Bronchial epithelial cell (primary cell): ENCODE data around the gene RSL24D1. TPM values are rescaled to one million over a fixed set of nuclear protein-coding genes. Genes with fewer than 3 reads are reported as not detected.
A peak's percentile ranks its signal among the peaks of the same experiment; 100 is the strongest.

ENCODE experiments used
- DNase-seq: peaks from one replicate; pipeline ENCODE4 v3.0.0-alpha.2; 2010; ENCODE audit warnings: low read depth
- FAIRE-seq: peaks from 2 replicates; lab custom pipeline; 2011; peaks lifted over from hg19 to GRCh38; lab: Jason Lieb, UNC
- H3K27me3 ChIP-seq: 2 replicates; pipeline ENCODE4 v1.5.1; 2011; ENCODE audit warnings: low read length; ENCODE audit not compliant: control insufficient read depth, insufficient read depth
- H3K36me3 ChIP-seq: 2 replicates; pipeline ENCODE4 v1.5.1; 2011; ENCODE audit warnings: low read length; ENCODE audit not compliant: control insufficient read depth, insufficient read depth
- H3K4me3 ChIP-seq: 2 replicates; pipeline ENCODE4 v1.5.1; 2011; ENCODE audit warnings: mild to moderate bottlenecking, low read depth, low read length, control low read depth
- total RNA-seq: library from RNA; depleted of rRNA; stranded (reverse); fragments of >200 nt; gene quantifications from 2 replicates; pipeline ENCODE4 v1.2.1, GENCODE V29; 2014
- TF ChIP-seq, protein P1 (sequence below): IDR thresholded peaks from 2 replicates; pipeline ENCODE4 v1.5.1; 2011; ENCODE audit warnings: mild to moderate bottlenecking, moderate library complexity, low read length, control low read depth, inconsistent platforms; ENCODE audit not compliant: insufficient read depth, severe bottlenecking

Gene RSL24D1
- total RNA-seq, 1 donor from 2014 or later = 174 TPM

DNA sequence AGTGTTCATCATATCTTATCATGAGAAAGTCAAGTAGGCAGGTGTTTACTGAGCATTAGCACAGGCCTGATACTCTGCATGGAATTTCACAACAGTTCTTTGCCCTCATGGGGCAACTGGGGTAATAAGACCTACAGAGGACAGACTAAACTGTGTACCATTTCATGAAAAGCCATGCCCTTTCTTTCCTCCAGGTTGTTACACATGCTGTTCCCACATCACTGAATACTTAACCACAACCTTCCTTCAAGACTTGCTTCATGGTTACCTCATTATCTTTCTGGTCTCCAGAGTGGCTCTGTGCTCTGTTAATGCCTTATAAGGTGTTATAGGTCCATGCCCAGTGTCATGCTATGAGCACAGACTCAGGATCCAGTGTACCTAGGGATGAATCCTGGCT lies 28.2 kb upstream of the RSL24D1 start:
- DNase-seq = no peak
- H3K4me3 ChIP-seq = no peak overlapping the region
- peak; percentile 89 for FAIRE-seq
- H3K27me3 ChIP-seq = no peaks in the 10 kb centered on the region
- peaks cover 2% of the 10 kb centered on the region for H3K36me3 ChIP-seq
- TF ChIP-seq, protein P1, sequence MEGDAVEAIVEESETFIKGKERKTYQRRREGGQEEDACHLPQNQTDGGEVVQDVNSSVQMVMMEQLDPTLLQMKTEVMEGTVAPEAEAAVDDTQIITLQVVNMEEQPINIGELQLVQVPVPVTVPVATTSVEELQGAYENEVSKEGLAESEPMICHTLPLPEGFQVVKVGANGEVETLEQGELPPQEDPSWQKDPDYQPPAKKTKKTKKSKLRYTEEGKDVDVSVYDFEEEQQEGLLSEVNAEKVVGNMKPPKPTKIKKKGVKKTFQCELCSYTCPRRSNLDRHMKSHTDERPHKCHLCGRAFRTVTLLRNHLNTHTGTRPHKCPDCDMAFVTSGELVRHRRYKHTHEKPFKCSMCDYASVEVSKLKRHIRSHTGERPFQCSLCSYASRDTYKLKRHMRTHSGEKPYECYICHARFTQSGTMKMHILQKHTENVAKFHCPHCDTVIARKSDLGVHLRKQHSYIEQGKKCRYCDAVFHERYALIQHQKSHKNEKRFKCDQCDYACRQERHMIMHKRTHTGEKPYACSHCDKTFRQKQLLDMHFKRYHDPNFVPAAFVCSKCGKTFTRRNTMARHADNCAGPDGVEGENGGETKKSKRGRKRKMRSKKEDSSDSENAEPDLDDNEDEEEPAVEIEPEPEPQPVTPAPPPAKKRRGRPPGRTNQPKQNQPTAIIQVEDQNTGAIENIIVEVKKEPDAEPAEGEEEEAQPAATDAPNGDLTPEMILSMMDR = no peak

DNA sequence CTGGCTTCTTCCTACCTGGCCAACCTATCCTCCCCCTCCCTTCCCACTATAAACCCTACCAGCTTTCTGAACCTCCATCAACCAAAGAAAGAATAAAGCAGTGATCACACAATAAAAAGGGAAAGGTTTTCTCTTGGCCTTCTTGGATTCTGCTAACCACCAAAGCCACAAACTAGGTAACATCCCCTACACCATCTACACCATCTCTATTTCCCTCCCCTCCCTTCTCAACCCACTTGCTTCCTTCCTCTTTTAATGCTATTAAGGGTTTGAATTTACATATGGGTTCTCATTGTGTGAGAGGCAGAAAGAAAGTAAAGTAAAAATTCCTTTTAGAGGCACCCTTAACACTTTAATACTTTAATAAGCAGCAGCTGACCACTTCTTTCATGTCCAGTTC lies 25.8 kb upstream of the RSL24D1 start:
- no peaks in the 10 kb centered on the region for H3K27me3 ChIP-seq
- no peak for FAIRE-seq
- TF ChIP-seq, protein P1 = no peak
- DNase-seq = no peak
- no peak overlapping the region for H3K4me3 ChIP-seq
- peaks cover 3% of the 10 kb centered on the region for H3K36me3 ChIP-seq

DNA sequence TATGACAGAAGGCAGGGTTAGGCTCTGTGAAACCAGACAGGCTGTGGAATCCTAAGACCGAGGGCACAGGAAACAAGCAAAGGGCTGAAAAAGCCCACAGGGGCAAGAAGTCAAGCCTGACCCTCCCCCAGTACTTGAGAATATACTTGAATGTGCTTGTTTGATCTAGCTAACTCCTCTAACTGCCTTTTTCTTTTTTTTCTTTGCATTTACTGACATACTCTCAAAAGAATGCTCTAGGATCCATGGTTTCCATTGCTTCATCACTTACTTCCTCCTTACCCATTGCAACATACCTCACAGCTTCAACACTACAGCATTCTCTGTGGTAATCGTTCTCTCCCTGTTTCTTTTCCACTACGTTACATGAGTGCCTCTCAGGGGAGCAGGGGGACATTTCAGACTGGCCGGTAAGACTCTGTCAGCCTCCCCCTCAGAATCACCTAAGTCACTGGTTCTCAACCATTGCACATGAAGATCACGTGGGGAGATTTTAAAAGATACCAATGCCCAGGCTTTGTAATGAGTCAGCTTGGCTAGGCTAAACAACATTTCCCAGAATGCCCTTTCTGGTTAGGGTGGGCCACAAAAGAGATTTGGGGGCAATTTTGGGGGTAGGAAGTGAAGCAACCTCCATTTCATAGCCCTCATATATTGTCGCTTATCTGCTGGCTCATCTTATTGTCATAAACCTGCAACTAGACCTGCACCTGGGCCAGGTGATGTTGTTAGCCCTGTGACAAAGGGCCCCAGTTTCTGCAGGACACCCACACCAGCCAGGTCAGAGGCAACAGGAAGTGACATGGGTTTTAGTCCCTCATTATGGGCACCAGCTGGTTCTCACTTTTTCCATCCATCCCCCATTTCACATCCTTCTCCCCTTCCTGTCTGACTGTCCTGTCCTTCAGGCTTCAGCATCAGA lies 24.6 kb upstream of the RSL24D1 start:
- DNase-seq (peak; percentile 96), FAIRE-seq (no peak)
- Histone ChIP-seq H3K4me3 (no peak overlapping the region), H3K27me3 (no peaks in the 10 kb centered on the region), H3K36me3 (peaks cover 3% of the 10 kb centered on the region)
- TF ChIP-seq, protein P1 = no peak

DNA sequence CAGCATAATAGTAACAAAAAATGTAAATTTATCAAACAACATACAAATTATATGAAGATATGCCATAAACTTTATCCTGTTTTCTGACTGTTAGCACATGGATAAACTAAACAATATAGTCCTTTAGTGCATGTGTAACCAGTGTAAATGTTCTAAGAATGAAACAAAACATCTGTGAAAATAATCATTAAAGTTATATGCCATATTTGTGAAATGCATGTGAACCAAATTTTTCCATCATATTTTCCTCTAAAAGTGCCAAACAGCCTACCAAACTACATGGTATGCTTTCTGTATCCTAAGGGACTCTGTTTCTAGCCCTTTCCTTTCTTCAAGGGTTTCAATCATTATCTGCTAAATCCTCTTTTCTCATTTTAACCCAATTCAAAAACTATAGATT lies 23.9 kb upstream of the RSL24D1 start:
- FAIRE-seq = no peak
- TF ChIP-seq, protein P1 = no peak
- Histone ChIP-seq H3K27me3 (no peaks in the 10 kb centered on the region), H3K36me3 (peaks cover 3% of the 10 kb centered on the region), H3K4me3 (no peak overlapping the region)
- DNase-seq = no peak

DNA sequence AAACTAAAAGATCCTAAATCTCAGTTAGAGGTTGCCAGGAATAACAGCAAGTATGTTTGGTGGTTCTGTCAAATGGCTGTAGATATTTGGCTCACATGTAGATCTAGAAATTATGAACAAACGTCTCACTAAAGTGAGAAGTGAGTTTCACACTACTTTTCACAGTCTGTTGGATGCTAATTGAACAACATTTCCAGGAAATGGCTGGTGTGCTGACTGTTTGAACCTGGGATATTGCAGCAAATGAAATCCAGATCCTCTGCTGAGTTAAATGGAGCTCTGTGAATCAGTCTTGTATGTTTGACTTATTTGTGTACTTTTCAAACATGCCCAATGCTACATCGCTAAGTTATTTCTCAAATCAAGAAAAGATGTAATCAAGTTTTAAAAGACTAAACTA lies 21.3 kb upstream of the RSL24D1 start:
- no peak for DNase-seq
- no peak for FAIRE-seq
- Histone ChIP-seq H3K27me3 (no peaks in the 10 kb centered on the region), H3K36me3 (peaks cover 1% of the 10 kb centered on the region), H3K4me3 (no peak overlapping the region)
- TF ChIP-seq, protein P1 = no peak
